Activated CD4-positive, CD25-positive, alpha-beta regulatory T cell (primary cell): ENCODE data around the gene SMARCD2.

Experiments
- DNase-seq, 4 experiments: peaks; one replicate each; lab custom pipeline; 2025; lab: John Stamatoyannopoulos, UW

SMARCD2 gene

GRCh38 chr17:63832014-63832413 is 10.5 kb downstream of the SMARCD2 start:
- no peak for DNase-seq

- DNase-seq, result no peak
Measured at GRCh38 chr17:63831505-63831904, 11.0 kb downstream of the SMARCD2 start.

- DNase-seq, result no peak
Measured at GRCh38 chr17:63830904-63831491, 11.5 kb downstream of the SMARCD2 start.

- DNase-seq, result no peak
Measured at GRCh38 chr17:63830278-63830677, 12.2 kb downstream of the SMARCD2 start.

DNA sequence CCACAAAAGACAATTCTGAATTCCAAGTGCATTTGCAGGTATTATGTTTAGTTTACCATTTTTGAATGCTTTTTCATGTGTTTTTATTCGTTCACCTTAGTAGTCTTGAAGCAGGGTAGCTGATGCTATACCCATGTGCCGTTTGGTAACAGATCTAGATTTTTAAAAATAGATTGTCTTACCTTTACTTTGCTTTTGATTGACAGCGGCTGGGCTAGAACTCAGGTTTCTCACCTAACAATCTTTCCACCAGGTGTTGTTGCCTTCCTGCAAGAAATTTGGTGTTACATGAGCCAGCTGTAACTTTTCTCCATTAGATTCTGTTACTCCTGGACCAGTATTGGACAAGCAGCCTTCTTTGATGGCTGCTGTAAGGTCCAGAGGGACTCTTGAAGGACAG is 13.5 kb downstream of the SMARCD2 start:
- no peak for DNase-seq

- no peak for DNase-seq
Measured at GRCh38 chr17:63827801-63828221, 14.7 kb downstream of the SMARCD2 start.

DNA sequence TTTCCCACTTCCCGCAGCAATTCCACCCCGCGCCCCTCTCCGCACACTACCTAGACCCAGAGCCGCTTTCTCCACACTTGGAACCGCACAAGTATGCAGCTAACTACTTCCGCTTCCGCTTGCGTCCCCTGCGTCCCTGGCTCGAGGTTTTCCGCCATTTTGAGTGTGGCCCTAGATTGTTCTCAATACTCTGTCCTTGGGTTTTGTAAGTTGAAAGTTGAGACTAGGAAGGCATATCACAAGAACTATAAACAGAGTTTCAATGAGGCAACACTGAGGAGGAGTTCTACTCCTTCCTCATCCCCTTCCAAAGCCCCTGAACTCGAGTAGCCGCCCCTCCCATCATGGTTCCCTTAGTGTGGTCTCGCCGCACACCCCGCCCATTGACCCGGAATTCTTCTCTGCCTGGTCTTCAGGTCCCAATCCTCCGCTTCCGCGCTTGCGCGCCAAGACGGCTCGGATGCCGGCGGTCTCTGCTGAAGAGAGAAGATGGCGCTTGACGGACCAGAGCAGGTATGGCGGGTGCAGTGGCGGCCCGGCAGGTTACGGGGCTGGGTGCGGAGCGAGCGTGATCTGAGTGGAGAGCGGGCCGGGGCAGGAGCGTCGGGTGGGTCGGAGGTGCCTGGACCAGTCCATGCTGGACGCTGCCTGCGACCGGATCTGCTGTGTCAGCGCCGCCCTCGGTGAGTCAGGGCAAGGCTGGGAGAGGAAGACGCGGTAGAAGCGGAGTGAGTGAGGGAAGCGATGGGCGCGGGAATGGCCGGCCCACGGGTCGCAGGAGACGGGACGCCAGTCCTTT is 15.3 kb downstream of the SMARCD2 start, which contains the start of the genes FTSJ3 and PSMC5:
TSS of gene FTSJ3 (minus strand) at position 662 of the 799 bp plus-strand sequence. CDS start 761 bp downstream, outside the sequence.
TSS of gene PSMC5 (plus strand) at position 430 of the 799 bp plus-strand sequence. CDS start at position 490, 60 bp downstream.
- DNase-seq, result peak; percentile 85 to 92 (median 90)

- no peak for DNase-seq
Measured at GRCh38 chr17:63826468-63827001, 15.9 kb downstream of the SMARCD2 start.

GRCh38 chr17:63824362-63824761 is 18.1 kb downstream of the SMARCD2 start:
- DNase-seq, result no peak

DNA sequence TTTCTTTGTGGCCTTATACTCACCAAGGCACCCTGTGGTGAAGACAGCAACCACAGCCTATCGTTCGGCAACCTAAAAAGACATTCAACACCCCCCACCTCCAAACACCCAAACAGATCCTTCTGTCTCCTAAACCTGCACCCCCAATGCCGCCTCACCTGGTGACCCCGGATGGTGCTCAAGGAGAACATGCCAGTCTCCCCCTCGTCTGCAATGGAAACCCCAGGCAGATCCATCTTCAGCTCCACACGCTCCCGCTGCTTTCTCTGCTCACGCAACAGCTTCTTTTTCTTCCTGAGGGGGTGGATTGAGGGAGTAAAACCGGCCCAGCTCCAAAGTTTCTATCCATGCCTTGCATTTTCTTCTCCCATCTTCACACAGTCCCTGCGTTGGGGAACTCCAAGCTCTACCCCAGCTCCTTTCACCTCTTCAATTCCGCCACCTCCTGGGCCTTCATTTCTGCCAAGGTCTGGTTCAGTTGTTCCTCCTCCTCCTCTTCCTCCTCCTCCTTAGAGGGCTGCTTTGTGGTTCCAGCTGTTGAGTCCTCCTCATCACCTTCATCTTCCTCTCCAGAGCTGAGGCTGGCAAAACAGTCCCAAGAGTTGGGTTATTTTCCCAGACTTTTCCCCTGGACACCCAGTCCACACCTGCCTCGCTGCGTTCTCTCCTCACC is 18.7 kb downstream of the SMARCD2 start:
- DNase-seq, result no peak

DNA sequence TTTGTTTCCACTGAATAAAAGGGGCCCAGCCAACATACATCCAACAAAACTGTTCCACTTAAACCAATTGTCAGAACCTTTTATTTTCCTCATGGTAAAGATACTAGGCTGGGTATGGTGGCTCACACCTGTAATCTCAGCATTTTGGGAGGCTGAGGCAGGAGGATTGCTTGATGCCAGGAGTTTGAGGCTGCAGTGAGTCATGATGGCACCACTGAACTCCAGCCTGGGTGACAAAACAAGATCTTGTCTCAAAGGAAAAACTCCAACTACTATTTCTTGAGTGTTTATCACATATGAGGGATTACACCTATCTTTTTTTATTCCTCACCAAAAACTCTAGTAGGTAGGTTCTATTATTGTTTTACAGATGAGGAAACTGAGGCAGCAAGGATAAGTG is 19.9 kb downstream of the SMARCD2 start:
- no peak for DNase-seq

GRCh38 chr17:63821804-63822203 is 20.7 kb downstream of the SMARCD2 start:
- no peak for DNase-seq

DNA sequence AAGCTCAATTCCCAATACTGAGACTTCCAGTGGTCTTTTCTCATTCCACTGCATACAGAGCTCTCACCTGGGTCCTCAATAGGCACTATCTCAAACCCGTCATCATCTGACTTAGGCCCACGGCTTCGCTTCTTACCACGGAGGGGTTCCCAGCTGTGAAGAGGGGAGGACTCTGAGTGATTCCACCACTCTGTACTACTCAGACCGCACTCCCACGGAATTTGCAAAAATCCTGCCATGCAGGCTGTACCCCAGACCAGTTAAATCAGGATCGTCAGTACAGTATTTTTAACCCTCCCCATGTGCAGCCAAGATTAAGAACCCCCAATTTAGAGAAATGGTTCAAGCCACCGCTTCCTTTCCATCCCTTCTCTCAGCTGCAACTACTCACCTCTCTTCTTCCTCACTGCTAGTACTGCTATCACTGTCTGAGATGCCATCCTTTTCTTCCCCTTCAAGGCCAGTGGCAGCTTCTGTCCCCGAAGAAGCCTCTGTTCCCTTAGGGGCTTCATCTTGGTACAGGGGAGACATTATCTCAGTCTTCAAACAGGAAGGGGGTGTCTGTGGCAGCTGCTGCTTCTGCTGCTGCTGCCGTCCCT is 21.4 kb downstream of the SMARCD2 start:
- no peak for DNase-seq

- no peak for DNase-seq
Measured at GRCh38 chr17:63819585-63820537, 22.6 kb downstream of the SMARCD2 start.

DNA sequence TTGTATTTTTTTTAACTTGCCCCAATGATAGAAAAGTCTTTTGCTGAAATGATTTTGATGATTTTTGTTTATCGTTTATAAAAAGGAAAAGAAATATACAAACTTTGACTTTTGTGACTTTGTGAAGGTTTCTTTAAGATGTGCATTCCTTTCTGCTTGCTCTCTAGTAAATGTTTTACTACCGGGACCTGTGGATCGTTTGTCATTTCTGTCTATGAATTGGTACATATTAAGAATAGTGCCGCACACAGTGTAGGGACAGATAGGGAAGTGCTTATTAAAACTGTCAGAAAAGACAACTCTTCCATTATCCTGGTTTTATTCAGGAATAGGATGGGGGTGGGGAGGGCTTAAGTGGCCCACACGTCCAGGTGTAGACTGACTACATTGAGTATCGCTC is 23.4 kb downstream of the SMARCD2 start:
- DNase-seq, result no peak

- no peak for DNase-seq
Measured at GRCh38 chr17:63817736-63818385, 24.6 kb downstream of the SMARCD2 start.

DNA sequence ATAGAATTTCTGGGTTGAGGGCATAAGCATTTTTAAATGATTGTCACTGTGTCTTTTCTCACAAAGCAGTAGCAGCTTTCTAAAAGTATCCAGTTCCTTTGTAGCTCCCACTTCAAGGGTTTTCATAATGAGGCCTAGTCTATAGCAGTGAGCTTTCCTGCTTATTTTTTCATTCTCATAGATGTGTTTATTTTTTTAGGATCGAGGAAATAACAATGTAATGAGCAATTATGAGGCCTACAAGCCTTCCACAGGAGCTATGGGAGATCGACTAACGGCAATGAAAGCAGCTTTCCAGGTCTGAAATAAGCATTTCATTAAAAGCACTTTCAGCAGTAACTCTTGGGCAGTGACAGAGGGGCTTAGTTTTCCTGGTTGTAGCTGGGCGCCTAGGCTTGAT is 25.8 kb downstream of the SMARCD2 start:
- no peak for DNase-seq

GRCh38 chr17:63816123-63816522 is 26.4 kb downstream of the SMARCD2 start:
- no peak for DNase-seq

- no peak for DNase-seq
Measured at GRCh38 chr17:63809970-63810369, 32.5 kb downstream of the SMARCD2 start.

GRCh38 chr17:63805591-63805990 is 36.9 kb downstream of the SMARCD2 start:
- no peak for DNase-seq
